Fibroblast of skin of left quadriceps (primary cell): ENCODE data around the gene TPCN2.
A peak's percentile ranks its signal among the peaks of the same experiment; 100 is the strongest.

Source experiments
- DNase-seq, 2 experiments: peaks; one replicate each; pipeline ENCODE4 v3.0.0-alpha.2; 2013; ENCODE audit warnings: low read depth in 2 of 2

The TPCN2 gene

DNA sequence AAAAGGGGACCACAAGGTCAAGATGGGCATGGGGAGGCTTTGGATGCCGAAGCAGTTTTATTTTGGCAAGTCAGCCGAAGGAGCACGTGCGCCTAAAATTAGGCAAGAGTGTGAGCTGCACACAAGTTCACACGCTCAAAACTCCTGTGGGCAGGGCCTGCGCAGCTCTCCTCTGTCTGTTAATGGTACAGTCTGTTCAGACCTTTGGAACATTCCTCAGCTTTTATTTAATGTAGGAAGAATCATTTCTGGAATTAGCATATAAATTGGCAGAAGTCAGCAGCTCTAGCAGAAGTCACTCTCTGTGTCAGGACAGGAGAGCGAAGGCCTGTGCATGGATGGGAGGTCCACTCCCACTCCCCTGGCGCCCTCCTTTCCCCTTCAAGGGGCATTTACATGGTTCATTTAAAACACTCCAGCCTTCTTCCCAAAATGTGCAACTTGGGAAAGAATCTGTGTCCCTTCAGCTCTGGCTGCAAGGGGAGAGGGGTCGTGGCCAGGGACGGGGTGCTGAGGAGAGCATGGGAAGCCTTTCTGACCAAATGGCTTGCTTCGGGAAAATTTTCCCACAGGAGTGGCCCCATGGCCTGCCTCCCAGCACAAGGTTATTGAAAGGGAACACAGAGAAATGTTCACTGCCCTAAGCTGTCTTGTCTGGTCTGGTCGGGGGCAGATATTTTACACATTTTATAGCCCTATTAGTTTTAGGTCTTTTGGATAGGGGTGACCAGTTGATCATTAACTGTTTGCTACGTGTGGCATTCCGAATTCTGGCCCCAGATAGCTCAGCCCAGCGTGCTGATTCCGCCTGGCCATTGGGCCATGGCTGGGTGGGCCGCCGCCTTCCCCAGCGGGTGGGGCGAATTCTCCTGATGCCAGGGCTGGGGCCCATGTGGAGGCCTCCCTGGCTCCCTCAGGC lies 63.2 kb downstream of the TPCN2 start:
- DNase-seq: no peak

DNA sequence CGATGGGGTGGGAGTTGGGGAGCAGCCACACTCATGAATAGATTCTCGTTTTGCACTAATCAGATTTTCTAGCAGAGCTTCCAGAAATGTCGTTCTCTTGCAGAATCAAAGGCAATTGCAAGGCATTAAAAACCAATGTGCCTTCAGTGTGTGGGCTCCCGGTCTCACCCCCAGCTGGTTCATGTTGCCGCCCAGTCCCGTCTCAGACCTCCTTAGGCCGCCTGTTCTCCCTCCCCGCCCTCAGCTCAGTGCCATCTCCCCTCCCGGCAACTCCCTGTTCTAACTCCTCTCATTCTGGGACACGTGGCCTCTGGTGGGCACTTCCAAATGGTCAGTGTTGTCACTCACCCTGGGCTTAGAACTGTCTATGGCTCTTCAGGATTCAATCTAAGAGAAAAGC lies 64.5 kb downstream of the TPCN2 start:
- DNase-seq: no peak

GRCh38 chr11:69113646-69114340 lies 65.1 kb downstream of the TPCN2 start:
- no peak for DNase-seq

DNA sequence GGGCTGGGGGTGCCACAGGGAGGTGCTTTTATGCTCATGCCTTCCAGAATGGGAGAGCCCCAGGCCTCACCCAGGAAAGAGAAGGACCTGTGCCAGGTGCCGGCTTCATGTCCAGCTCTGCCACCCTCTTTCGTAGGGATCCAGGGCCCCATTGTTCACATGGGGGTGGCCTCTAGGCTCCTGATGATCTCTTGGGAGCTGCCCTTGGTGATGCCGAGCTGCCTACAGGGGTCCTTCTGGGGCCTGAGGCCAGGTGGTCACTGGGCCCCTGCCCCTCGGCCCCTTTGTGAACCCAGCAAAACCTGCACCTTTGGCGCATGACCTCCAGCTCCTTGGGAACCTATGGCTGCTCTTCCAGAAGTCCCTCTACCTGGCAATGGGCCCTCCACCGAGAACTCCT lies 65.6 kb downstream of the TPCN2 start:
- DNase-seq: no peak

DNA sequence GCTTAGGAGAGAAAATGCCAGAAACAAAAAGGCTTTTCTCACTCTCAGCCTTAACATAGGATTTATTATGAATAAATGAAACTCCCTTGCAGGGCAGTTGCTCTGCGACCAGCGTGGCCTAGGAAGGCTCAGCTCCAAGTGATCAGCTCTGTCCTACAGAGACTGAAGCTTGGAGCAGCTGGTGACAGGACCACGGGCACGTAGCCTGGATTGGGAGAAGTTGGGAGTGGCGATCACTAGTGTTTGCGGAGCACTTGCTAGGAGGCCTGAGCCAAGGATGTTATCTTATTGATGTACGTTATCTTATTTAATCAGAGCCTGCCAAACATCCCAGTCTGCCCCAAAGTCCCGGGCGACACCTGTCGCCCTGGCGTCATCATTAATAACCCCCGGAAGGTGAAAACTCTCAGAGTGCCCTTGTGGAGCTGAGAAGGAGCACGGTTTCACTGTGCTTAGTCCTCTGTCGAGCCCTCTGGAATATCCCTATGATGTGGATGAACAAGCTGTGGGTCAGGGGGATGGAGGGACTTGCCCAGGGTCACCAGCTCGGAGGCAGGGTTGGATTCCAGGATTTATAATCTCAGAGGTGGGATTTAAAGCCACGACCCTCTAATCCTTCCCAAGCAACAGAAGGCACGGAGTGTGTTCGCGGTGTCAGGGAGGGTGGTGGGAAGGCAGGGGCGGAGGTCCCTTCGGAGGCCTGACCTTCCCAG lies 66.2 kb downstream of the TPCN2 start:
- no peak for DNase-seq

DNA sequence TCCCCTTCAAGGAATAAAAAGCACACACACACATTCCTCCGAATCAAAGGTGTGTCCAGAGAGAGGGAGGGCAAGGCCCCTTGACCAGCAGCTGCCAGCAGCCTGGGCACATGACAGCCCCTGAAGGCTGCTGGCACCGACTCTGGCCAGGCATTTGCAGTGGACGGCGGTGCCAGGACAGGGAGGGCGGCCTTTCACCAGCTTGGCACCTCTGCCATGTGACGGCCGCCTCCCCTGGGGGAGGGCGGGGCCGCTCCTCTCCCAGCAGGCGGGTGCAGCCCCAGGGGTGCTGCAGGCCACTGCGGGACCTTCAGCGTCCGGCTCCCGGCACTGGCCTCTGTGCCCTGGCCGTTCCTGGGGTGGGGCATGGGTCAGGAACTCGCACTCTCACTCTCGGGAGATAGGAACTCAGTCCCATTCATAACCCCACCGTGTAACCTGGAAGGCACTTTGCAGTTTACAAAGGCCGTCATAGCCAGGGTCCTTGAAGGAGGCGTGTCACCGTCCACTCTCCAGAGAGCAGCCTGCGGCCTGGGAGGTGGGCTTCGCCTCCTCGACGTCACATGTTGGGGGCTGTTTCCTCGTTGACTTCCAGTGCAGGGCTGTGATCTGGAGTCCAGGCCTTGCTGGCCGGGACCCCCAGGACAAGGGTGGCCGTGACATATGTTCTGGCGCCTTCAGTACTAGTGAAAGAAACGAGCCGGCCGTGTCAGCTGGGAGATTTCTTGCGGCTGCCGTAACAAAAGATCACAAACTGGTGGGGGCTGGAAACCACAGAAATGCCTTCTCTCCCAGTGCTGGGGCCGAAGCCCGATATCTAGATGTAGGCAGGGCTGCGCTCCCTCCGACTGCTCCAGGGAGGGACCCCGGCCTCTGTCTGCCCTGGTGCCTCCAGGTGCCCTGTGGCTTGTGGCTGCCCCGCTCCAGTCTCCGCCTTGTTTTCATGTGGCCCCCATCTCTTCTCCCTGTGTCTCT lies 67.1 kb downstream of the TPCN2 start:
- no peak for DNase-seq

- DNase-seq: no peak
Measured at GRCh38 chr11:69116671-69117070, 67.9 kb downstream of the TPCN2 start.

DNA sequence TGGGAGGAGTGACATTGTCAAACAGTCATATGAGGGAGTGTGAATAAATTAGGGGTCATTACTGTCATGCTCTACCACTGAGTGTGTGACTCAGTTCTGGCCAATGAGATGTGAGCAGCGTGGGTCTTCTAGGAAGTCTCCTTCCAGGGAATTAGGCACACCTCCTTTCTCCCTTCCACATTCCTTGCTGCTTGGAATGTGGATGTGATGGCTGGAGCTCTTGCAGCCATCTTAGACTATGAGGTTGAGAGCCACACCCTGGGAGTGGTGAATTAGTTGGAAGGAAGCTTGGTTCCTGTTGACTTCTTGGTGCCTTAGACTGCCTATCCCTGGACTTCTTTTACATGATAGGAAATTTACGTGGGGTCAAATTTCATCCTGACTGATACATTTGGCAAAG lies 70.5 kb downstream of the TPCN2 start:
- no peak for DNase-seq

DNA sequence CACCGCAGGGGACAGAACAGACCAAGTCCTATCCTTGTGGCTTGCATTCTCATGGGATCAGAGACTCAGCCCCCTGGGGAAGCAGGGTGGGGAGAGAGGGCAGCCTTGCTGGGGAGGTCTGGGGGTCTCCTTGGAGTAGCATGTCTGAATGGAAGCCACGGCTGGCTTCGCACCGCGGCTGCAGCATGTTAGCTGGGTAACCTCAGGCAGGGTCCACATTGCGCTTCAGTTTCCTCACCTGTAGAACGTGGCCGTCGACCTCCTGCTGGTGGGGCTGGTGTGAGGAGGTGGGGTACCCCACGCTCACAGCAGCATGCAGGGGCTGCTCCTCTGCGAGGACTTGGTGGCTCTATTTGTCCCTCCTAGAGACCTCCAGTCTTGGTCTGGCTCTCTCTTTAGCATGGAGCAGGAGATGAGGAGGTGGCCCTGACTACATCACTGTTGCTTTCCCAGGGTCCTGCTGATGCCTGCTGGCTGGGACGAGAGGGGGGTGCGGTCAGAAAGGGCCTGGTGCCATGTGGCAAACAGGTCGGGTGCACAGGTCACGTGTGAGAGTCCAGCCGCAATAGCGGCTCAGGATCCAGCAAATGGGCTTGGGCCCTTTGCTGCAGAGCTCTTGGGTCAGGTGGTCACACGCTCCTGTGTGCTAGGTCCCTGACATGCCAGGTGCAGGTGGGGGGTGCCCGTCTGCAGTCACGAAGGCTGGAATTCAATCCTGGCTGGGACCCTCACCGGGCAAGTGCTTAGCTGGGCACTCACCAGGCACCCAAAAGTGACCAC lies 71.6 kb downstream of the TPCN2 start:
- DNase-seq: no peak

DNA sequence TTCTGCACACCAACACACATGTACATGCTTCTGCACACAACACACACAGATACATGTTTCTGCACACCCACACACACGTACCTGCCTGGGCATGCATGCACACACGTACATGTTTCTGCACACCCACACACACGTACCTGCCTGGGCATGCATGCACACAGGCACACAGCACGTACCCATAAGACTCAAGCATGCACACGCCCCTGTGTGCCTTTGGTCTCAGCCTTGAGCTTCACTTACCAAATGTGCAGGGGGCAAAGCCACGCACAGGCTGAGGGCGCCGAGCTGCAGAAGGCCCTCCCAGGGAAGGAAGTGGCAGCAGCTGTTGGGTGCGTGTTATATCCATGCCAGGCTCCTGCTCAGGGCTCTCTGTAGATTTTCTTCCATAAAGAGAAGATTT lies 72.3 kb downstream of the TPCN2 start:
- DNase-seq: no peak

- DNase-seq: no peak
Measured at GRCh38 chr11:69121621-69122325, 73.0 kb downstream of the TPCN2 start.

DNA sequence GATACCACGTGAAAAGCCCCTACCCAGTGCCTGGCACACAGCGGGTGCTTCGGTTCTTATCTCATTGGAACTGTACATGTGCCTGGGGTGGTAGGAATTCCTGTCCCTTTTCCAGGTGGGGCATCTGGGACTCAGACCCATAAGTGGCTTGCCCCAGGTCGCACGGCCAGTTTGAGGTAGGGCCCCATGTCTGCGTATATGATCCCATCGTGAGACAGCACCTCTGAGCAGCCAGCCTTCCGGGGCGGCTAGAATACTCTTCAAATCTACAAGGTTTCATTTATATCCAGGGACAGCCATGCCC lies 73.5 kb downstream of the TPCN2 start:
- DNase-seq: no peak

DNA sequence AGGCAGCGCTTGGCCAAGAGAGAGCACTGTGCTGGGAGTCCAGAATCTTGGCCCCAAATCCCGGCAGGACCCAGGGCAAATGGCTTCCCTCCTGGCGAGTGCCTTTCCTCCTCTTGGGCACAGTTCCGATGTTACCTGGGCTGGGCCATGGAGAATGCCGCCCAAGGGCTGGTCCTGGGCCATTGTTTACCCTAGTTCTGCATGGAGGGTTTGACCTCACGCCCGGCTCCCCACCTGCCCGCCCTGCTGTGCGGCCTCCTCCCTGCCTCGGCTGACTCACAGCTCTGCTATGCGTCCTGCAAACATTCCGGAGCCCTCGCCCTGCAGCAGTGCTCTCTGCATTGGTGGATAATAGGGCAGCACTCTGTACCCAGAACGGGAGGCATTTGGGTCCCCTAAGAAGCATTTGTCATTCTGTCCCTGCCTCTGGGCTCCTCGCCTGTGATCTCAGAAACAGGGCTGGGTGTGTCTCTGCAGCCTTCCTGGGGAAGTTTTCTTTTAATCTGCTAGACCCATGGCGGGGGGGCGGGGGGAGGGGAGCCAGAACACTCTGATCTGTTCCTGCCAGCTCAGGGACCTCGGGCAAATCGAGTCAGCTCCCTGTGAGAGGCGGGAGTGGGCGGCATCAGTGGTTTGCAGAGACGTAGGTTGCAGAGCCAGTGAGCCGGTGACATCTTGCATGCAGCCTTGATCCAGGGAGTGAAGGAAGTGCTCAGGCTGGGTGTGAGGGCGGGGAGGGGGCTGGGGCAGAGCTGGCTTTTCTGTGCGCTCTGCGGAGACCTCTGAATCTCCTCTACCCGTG lies 74.1 kb downstream of the TPCN2 start:
- DNase-seq: peak; percentile 25 to 30

DNA sequence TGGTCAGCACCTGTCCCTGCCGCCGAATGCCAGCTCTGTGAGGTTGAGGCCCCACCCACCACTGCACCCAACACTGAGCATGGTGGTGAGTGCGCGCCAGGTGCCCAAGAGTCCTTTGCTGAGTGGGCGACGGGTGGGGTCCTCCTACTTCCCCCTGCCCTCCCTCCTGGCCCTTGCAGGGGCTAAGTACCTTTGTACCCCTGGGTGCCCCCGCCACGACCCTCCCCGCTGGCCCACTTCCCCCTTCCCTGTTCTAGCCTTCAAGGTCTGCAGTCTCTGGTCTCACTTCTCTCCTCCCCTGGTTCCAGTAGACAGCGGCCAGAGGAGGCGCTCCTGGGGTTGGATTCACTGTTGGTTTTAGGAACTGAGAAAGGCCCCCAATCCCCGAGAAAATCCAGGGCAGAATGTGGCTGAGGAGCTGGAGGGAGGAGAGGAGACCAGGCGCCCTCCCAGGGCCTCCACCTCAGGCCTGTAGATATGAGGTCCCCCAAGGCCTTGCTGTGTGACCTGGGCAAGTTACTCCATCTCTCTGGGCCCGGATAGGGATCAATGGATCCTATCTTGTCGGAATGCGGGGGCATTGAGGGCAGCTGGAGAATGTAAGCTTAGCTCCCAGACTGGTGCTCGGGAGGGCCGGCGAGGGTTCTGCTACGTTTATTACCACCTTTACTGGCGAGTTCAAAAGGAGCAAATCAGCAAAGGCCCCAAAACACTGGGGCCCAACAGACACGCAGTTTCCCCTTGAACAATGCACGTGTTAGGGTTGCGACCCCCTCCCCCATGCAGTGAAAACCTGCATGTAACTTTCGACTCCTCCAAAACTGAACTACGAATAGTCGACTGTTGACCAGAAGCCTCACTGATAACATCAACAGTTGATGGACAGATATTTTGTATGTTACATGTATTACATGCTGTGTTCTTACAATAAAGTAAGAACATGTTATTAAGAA lies 75.1 kb downstream of the TPCN2 start:
- no peak for DNase-seq

DNA sequence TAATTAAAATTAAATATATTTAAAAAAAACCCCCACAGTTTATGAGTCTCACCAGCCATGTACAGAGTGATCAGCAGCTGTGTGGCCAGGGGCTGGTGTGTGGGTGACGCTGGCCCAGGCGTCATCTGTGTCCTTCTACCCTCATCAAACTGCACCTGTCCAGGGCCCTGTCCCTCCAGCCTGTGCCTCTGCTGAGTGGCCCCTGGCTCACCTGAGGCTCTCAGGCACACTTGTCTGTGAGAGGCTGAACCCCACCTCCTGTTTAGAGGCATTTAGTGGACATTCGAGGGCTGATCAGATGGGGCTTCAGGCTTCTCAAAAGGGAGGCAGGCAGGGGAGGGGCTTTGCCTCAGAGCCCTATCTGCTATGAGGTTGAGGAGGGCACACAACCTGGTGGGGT lies 77.1 kb downstream of the TPCN2 start:
- no peak for DNase-seq

DNA sequence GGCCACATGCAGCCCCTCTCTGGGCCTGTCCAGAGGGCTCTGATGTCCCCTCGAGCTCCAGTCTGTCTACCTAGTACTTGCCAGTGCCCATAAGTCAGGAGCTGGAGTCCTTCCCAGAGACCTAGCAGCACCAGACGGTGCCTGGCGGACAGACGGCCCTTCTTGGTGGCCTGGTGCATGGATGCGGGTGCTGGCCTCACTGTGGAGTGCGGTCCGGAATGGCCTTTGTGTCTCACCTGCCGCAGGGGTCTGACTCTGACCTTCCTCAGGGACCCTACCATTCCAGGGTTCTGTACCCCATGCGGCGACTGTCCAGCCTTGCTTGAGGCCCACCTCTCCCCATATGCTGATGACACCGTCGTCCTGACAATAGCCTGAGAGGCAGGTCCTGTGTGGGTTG lies 77.6 kb downstream of the TPCN2 start:
- no peak for DNase-seq

- no peak for DNase-seq
Measured at GRCh38 chr11:69127081-69127850, 78.5 kb downstream of the TPCN2 start.
